SK-N-SH treated with all-trans-retinoic acid at 6 μM for 48 hours (cell line): ENCODE data around the gene APOL2.
"Not testable (repeated sequence)": the region's sequence is repeated elsewhere in the genome, so short reads cannot be mapped to it uniquely, and the experiment has no call there.

Experiments used
- ATAC-seq: fragments of 200-7000 bp; cut with Tn5 transposase; 3 replicates; pipeline ENCODE4 v1.9.1; 2020; ENCODE audit warnings: mild to moderate bottlenecking, moderate library complexity
- ARNTL ChIP-seq: fragments of 450-650 bp; formaldehyde crosslinking; IDR thresholded peaks from 2 replicates; pipeline ENCODE4 v1.5.0; 2020; ENCODE audit warnings: low read depth, mild to moderate bottlenecking, moderate library complexity, borderline replicate concordance
- BACH2 ChIP-seq: fragments of 250-450 bp; sonication (Bioruptor Pico); IDR thresholded peaks from 2 replicates; pipeline ENCODE4 v1.9.0; 2021; ENCODE audit warnings: mild to moderate bottlenecking, borderline replicate concordance
- CSDC2 ChIP-seq: fragments of 250-450 bp; sonication (Bioruptor Pico); IDR thresholded peaks from 2 replicates; pipeline ENCODE4 v1.5.0; 2020; ENCODE audit warnings: mild to moderate bottlenecking, moderate library complexity
- CSRNP3 ChIP-seq: fragments of 250-450 bp; sonication (Bioruptor Pico); IDR thresholded peaks from 2 replicates; pipeline ENCODE4 v1.5.1; 2021; ENCODE audit warnings: mild to moderate bottlenecking, moderate library complexity
- ESRRG ChIP-seq: fragments of 250-450 bp; sonication (Bioruptor Pico); IDR thresholded peaks from 2 replicates; pipeline ENCODE4 v1.6.1; 2021; ENCODE audit warnings: mild to moderate bottlenecking
- GLIS3 ChIP-seq: fragments of 250-450 bp; sonication (Bioruptor Pico); IDR thresholded peaks from 2 replicates; pipeline ENCODE4 v1.5.0; 2020; ENCODE audit warnings: mild to moderate bottlenecking, moderate library complexity
- OSR1 ChIP-seq: fragments of 250-450 bp; sonication (Bioruptor Pico); IDR thresholded peaks from 2 replicates; pipeline ENCODE4 v1.8.0; 2022; ENCODE audit warnings: moderate library complexity, mild to moderate bottlenecking, inconsistent platforms
- PATZ1 ChIP-seq: fragments of 250-450 bp; sonication (Bioruptor Pico); IDR thresholded peaks from 2 replicates; pipeline ENCODE4 v1.8.0; 2020; ENCODE audit warnings: mild to moderate bottlenecking, moderate library complexity, borderline replicate concordance
- POU6F1 ChIP-seq: fragments of 250-450 bp; sonication (Bioruptor Pico); IDR thresholded peaks from 2 replicates; pipeline ENCODE4 v1.8.0; 2021; ENCODE audit warnings: low read depth, mild to moderate bottlenecking, moderate library complexity, borderline replicate concordance
- PPARA ChIP-seq: fragments of 250-450 bp; sonication (Bioruptor Pico); IDR thresholded peaks from 2 replicates; pipeline ENCODE4 v1.5.0; 2020; ENCODE audit warnings: mild to moderate bottlenecking, borderline replicate concordance
- RARB ChIP-seq: fragments of 250-450 bp; sonication (Bioruptor Pico); IDR thresholded peaks from 2 replicates; pipeline ENCODE4 v1.8.0; 2021; ENCODE audit warnings: mild to moderate bottlenecking, moderate library complexity
- SNAI2 ChIP-seq: fragments of 250-450 bp; sonication (Bioruptor Pico); IDR thresholded peaks from 2 replicates; pipeline ENCODE4 v1.5.0; 2020; ENCODE audit warnings: mild to moderate bottlenecking, moderate library complexity
- TOX ChIP-seq: fragments of 250-450 bp; sonication (Bioruptor Pico); IDR thresholded peaks from 2 replicates; pipeline ENCODE4 v1.8.0; 2021; ENCODE audit warnings: mild to moderate bottlenecking, moderate library complexity, borderline replicate concordance
- TSHZ2 ChIP-seq: fragments of 250-450 bp; sonication (Bioruptor Pico); IDR thresholded peaks from 2 replicates; pipeline ENCODE4 v1.5.0; 2020; ENCODE audit warnings: mild to moderate bottlenecking, moderate library complexity
- ZC3H10 ChIP-seq: fragments of 250-450 bp; sonication (Bioruptor Pico); IDR thresholded peaks from 2 replicates; pipeline ENCODE4 v1.5.1; 2021; ENCODE audit warnings: mild to moderate bottlenecking, moderate library complexity
- ZFP3 ChIP-seq: fragments of 250-450 bp; sonication (Bioruptor Pico); IDR thresholded peaks from 2 replicates; pipeline ENCODE4 v1.5.0; 2020; ENCODE audit warnings: mild to moderate bottlenecking, moderate library complexity
- ZFP30 ChIP-seq: fragments of 450-650 bp; formaldehyde crosslinking; IDR thresholded peaks from 2 replicates; pipeline ENCODE4 v1.5.0; 2022; ENCODE audit warnings: mild to moderate bottlenecking, moderate library complexity
- ZNF70 ChIP-seq: fragments of 450-650 bp; formaldehyde crosslinking; IDR thresholded peaks from 2 replicates; pipeline ENCODE4 v1.5.0; 2020; ENCODE audit warnings: mild to moderate bottlenecking, moderate library complexity
- ZNF8 ChIP-seq: fragments of 450-650 bp; formaldehyde crosslinking; IDR thresholded peaks from 2 replicates; pipeline ENCODE4 v1.5.0; 2020; ENCODE audit warnings: mild to moderate bottlenecking, moderate library complexity
- TF ChIP-seq, protein P1 (sequence below): fragments of 250-450 bp; sonication (Bioruptor Pico); IDR thresholded peaks from 2 replicates; pipeline ENCODE4 v1.5.1; 2020; ENCODE audit warnings: low read depth, mild to moderate bottlenecking, moderate library complexity

The APOL2 gene

GRCh38 chr22:36274531-36274930 lies 35.2 kb upstream of the APOL2 start (continued):
- TF ChIP-seq CSRNP3 (CRISPR knock-in tag) (no peak), TOX (no peak), ZFP30 (CRISPR knock-in tag) (no peak), ZFP3 (CRISPR knock-in tag) (no peak), ZNF8 (CRISPR knock-in tag) (no peak), SNAI2 (CRISPR knock-in tag) (no peak), ZNF70 (CRISPR knock-in tag) (no peak), GLIS3 (CRISPR knock-in tag) (no peak)

DNA sequence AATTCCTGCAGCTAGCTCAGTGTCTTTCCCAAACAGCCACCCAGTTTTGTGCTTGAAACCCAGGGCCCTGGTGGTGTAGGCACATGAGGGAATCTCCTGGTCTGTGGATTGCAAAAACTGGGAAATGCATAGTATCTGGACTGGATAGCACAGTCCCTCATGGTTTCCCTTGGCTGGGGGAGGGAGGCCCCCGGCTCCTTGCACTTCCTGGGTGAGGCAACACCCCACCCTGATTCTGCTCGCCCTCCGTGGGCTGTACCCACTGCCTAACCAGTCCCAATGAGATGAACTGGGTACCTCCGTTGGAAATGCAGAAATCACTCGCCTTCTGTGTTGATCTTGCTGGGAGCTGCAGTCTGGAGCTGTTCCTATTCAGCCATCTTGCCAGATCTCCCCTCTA lies 32.6 kb upstream of the APOL2 start:
- not testable (repeated sequence) for ATAC-seq

- ATAC-seq: not testable (repeated sequence)
These were observed 31.9 kb upstream of the APOL2 start for GRCh38 chr22:36271231-36271630.

DNA sequence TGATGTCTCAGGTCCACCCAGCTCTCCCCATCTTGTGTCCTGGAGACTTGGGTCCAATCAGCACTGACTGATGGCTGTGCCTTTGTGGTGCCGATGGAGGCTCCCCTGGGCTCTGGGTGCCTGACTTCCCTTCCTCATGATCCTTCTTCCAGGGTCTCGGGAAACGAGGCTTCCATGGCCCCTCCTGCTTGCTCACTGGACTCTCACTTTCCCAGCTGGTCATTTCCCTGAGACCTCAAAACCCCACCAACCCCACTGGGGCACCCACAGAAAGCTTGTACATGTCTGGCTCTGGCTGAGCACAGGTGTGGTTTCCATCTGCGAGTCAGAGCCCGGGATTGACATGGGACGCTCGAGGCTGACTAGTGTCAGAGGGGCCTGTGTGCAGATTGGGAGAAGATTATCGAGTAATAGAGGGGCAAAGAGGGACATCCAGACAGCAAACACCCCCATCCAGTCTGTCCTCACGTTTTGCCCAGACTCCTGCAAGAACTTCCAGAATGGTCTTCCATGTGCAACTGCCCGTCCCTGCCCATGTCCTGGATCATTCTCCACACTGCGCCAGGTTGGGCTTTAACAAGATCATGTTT lies 28.7 kb upstream of the APOL2 start:
- TF ChIP-seq CSDC2 (CRISPR knock-in tag) (no peak), PATZ1 (CRISPR knock-in tag) (no peak), TOX (no peak), SNAI2 (CRISPR knock-in tag) (no peak), ZNF70 (CRISPR knock-in tag) (no peak), ZNF8 (CRISPR knock-in tag) (no peak), GLIS3 (CRISPR knock-in tag) (no peak), ZFP30 (CRISPR knock-in tag) (no peak), PPARA (CRISPR knock-in tag) (no peak), ZC3H10 (CRISPR knock-in tag) (no peak), ZFP3 (CRISPR knock-in tag) (no peak), ESRRG (no peak), BACH2 (CRISPR knock-in tag) (no peak), POU6F1 (CRISPR knock-in tag) (no peak), TSHZ2 (CRISPR knock-in tag) (no peak), ARNTL (CRISPR knock-in tag) (no peak), RARB (CRISPR knock-in tag) (no peak), OSR1 (CRISPR knock-in tag) (no peak)
- TF ChIP-seq, protein P1, sequence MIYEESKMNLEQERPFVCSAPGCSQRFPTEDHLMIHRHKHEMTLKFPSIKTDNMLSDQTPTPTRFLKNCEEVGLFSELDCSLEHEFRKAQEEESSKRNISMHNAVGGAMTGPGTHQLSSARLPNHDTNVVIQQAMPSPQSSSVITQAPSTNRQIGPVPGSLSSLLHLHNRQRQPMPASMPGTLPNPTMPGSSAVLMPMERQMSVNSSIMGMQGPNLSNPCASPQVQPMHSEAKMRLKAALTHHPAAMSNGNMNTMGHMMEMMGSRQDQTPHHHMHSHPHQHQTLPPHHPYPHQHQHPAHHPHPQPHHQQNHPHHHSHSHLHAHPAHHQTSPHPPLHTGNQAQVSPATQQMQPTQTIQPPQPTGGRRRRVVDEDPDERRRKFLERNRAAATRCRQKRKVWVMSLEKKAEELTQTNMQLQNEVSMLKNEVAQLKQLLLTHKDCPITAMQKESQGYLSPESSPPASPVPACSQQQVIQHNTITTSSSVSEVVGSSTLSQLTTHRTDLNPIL (CRISPR knock-in tag): no peak
- peak; percentile 5; the same call in 1 of the 3 replicates for ATAC-seq
